ENCODE results near the gene KRTAP13-3. TPM values are rescaled to one million over a fixed set of nuclear protein-coding genes. Genes with fewer than 3 reads are reported as not detected.

KRTAP13-3 gene
- polyA plus RNA-seq, 1 donor: not detected

Other genes starting within 250 kb of the KRTAP13-3 start
- 48.9 TPM for gene CLDN8, start 209.8 kb downstream of the KRTAP13-3 start, polyA plus RNA-seq (ENCODE audit: insufficient read length)
- gene KRTAP24-1, start 143.0 kb downstream of the KRTAP13-3 start, polyA plus RNA-seq (ENCODE audit: insufficient read length): not detected
- gene KRTAP25-1, start 136.4 kb downstream of the KRTAP13-3 start, polyA plus RNA-seq (ENCODE audit: insufficient read length): not detected
- not detected for gene KRTAP26-1, start 105.6 kb downstream of the KRTAP13-3 start, polyA plus RNA-seq (ENCODE audit: insufficient read length)
- not detected for gene KRTAP27-1, start 88.2 kb downstream of the KRTAP13-3 start, polyA plus RNA-seq (ENCODE audit: insufficient read length)
- not detected for gene KRTAP23-1, start 77.3 kb downstream of the KRTAP13-3 start, polyA plus RNA-seq (ENCODE audit: insufficient read length)
- gene KRTAP13-2, start 53.7 kb downstream of the KRTAP13-3 start, polyA plus RNA-seq (ENCODE audit: insufficient read length): not detected
- gene KRTAP13-1, start 29.9 kb downstream of the KRTAP13-3 start, polyA plus RNA-seq (ENCODE audit: insufficient read length): not detected
- gene KRTAP13-4, start 4.3 kb upstream of the KRTAP13-3 start, polyA plus RNA-seq (ENCODE audit: insufficient read length): not detected
- not detected for gene KRTAP15-1, start 14.3 kb upstream of the KRTAP13-3 start, polyA plus RNA-seq (ENCODE audit: insufficient read length)
- gene KRTAP19-1, start 54.4 kb upstream of the KRTAP13-3 start, polyA plus RNA-seq (ENCODE audit: insufficient read length): not detected
- gene KRTAP19-2, start 61.5 kb upstream of the KRTAP13-3 start, polyA plus RNA-seq (ENCODE audit: insufficient read length): not detected
- not detected for gene KRTAP19-3, start 66.1 kb upstream of the KRTAP13-3 start, polyA plus RNA-seq (ENCODE audit: insufficient read length)
- gene KRTAP19-4, start 71.2 kb upstream of the KRTAP13-3 start, polyA plus RNA-seq (ENCODE audit: insufficient read length): not detected
- gene KRTAP19-5, start 76.2 kb upstream of the KRTAP13-3 start, polyA plus RNA-seq (ENCODE audit: insufficient read length): not detected
- gene KRTAP19-6, start 115.9 kb upstream of the KRTAP13-3 start, polyA plus RNA-seq (ENCODE audit: insufficient read length): not detected
- gene KRTAP19-7, start 135.4 kb upstream of the KRTAP13-3 start, polyA plus RNA-seq (ENCODE audit: insufficient read length): not detected
- not detected for gene KRTAP22-2, start 164.5 kb upstream of the KRTAP13-3 start, polyA plus RNA-seq (ENCODE audit: insufficient read length)
- gene KRTAP6-3, start 166.5 kb upstream of the KRTAP13-3 start, polyA plus RNA-seq (ENCODE audit: insufficient read length): not detected
- not detected for gene KRTAP6-2, start 173.0 kb upstream of the KRTAP13-3 start, polyA plus RNA-seq (ENCODE audit: insufficient read length)
- not detected for gene KRTAP22-1, start 175.2 kb upstream of the KRTAP13-3 start, polyA plus RNA-seq (ENCODE audit: insufficient read length)
- not detected for gene KRTAP6-1, start 188.0 kb upstream of the KRTAP13-3 start, polyA plus RNA-seq (ENCODE audit: insufficient read length)
- gene KRTAP20-1, start 190.5 kb upstream of the KRTAP13-3 start, polyA plus RNA-seq (ENCODE audit: insufficient read length): not detected
- gene KRTAP20-4, start 194.7 kb upstream of the KRTAP13-3 start, polyA plus RNA-seq (ENCODE audit: insufficient read length): not detected
- not detected for gene KRTAP20-2, start 209.3 kb upstream of the KRTAP13-3 start, polyA plus RNA-seq (ENCODE audit: insufficient read length)
- not detected for gene KRTAP20-3, start 216.9 kb upstream of the KRTAP13-3 start, polyA plus RNA-seq (ENCODE audit: insufficient read length)

Data from left kidney (tissue), 1 donor.